HG03064 (cell line): Measurements from ENCODE around the gene CNPY2.

ENCODE experiments used
- ATAC-seq: cut with Tn5 transposase; IDR thresholded peaks from one replicate; pipeline ENCODE4 v1.9.1; 2021; ENCODE audit warnings: low read depth; ENCODE audit not compliant: unreplicated experiment

Gene CNPY2

DNA sequence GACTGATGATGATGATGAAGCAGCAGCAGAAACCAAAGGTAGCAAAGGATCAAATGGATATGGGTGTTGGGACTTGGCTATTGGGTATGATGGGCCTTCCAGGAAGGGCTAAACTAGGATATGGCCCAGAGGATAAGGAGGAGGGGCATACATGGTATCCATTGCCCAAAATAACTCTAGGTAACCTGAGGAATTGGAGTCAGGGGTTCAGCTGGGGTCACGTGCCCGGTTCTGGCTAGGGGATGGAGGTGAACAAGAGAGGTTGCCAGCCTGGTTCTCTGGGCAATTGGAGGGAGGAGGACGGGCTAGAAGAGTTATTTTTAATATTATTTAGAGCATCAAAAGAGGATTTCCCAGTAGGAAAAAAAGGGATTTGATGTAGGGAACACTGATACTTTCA is 54.9 kb downstream of the CNPY2 start:
- no peak for ATAC-seq

DNA sequence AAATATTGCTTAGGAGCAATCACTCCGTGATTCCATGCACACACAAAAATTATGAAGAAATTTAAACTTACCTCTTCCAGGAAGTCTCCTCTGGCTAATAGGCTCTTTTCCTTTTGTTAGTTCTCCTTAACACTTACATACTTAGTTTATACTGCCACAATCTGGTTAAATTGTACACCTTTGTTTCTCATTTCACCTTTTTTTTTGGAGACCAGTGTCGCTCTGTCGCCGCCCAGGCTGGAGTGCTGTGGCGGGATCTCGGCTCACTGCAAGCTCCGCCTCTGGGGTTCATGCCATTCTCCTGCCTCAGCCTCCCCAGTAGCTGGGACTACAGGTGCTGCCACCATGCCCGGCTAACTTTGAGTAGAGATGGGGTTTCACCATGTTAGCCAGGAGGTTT is 55.4 kb downstream of the CNPY2 start:
- ATAC-seq: no peak
